IMR-90 (cell line): ENCODE data around the gene SEC24B.

ENCODE experiments used
- CTCF ChIP-seq: conservative IDR thresholded peaks from 2 replicates; pipeline ENCODE4 v1.5.1; 2012; ENCODE audit warnings: mild to moderate bottlenecking, low read depth, low read length, improper control_type of control experiment
- MAFK ChIP-seq: IDR thresholded peaks from 2 replicates; pipeline ENCODE4 v1.6.1; 2012; ENCODE audit warnings: low read depth, low read length, improper control_type of control experiment
- POLR2A ChIP-seq: IDR thresholded peaks from 2 replicates; pipeline ENCODE4 v1.6.1; 2012; ENCODE audit warnings: mild to moderate bottlenecking, low read depth, low read length
- RCOR1 ChIP-seq: IDR thresholded peaks from 2 replicates; pipeline ENCODE4 v1.6.1; 2012; ENCODE audit warnings: mild to moderate bottlenecking, low read length, improper control_type of control experiment; ENCODE audit not compliant: insufficient replicate concordance
- SMC3 ChIP-seq: fragments of 150-350 bp; IDR thresholded peaks from 2 replicates; pipeline ENCODE4 v1.6.1; 2016; ENCODE audit warnings: low read depth, mild to moderate bottlenecking, antibody characterized with exemption, low read length, moderate library complexity

GRCh38 chr4:109465069-109465468 lies 31.5 kb downstream of the SEC24B start:
- TF ChIP-seq CTCF: no peak
- no peak for TF ChIP-seq RCOR1
- no peak for TF ChIP-seq POLR2A
- no peak for TF ChIP-seq SMC3
- no peak for TF ChIP-seq MAFK
